SU-DHL-6 (cell line): ENCODE data around the gene MCOLN3.

Source experiments
- CTCF ChIP-seq: fragments of 200-600 bp; sonication (generic); IDR thresholded peaks from one replicate; pipeline ENCODE4 v1.5.1; 2017; ENCODE audit warnings: antibody characterized with exemption, mild to moderate bottlenecking, low read length, moderate library complexity; ENCODE audit not compliant: insufficient read depth, poor library complexity, severe bottlenecking
- EZH2phosphoT487 ChIP-seq: fragments of 200-600 bp; sonication (generic), shearing (Covaris generic); conservative IDR thresholded peaks from 2 replicates; pipeline ENCODE4 v1.6.1; 2018; ENCODE audit warnings: mild to moderate bottlenecking, antibody characterized with exemption, low read length, moderate library complexity, mixed read lengths

- TF ChIP-seq CTCF (no peak), EZH2phosphoT487 (no peak)
These were observed 11.7 kb upstream of the MCOLN3 start for GRCh38 chr1:85060038-85060437.
